Transverse colon (tissue), 4 donors: ENCODE data around the gene CCNL2. TPM values are rescaled to one million over a fixed set of nuclear protein-coding genes. Genes with fewer than 3 reads are reported as not detected.

ENCODE experiments used
- DNase-seq: peaks from one replicate; pipeline ENCODE4 v3.0.0-alpha.2; 2019
- H3K27ac ChIP-seq, 4 donors: fragments of 200-600 bp; sonication (generic); 2 replicates each; pipeline ENCODE4 v1.5.1; 2016 to 2018; ENCODE audit warnings: inconsistent platforms in 4 of 4
- H3K27me3 ChIP-seq: fragments of 200-600 bp; sonication (generic); 2 replicates; pipeline ENCODE4 v1.5.1; 2017; ENCODE audit warnings: inconsistent platforms
- H3K36me3 ChIP-seq, 4 donors: fragments of 200-600 bp; sonication (generic); 2 replicates each; pipeline ENCODE4 v1.5.1; 2017 to 2019; ENCODE audit warnings: inconsistent platforms in 4 of 4
- H3K4me1 ChIP-seq, 4 donors: fragments of 200-600 bp; sonication (generic); 2 replicates each; pipeline ENCODE4 v1.5.1; 2017 to 2020; ENCODE audit warnings: inconsistent platforms in 4 of 4
- H3K4me3 ChIP-seq, 4 donors: fragments of 200-600 bp; sonication (generic); 1 replicate in 1 of 4; 2 replicates in 3 of 4; pipeline versions ENCODE4 v1.5.1 to v1.6.1; 2017 to 2019; ENCODE audit warnings: inconsistent platforms in 4 of 4
- H3K9me3 ChIP-seq, 2 donors: fragments of 200-600 bp; sonication (generic); 2 replicates each; pipeline ENCODE4 v1.5.1; 2017 to 2019; ENCODE audit warnings: inconsistent platforms in 2 of 2
- CTCF ChIP-seq, 5 experiments: fragments of 200-600 bp in 3 of 5; fragments of 450-650 bp in 2 of 5; sonication (generic) in 3 of 5; IDR thresholded peaks; 1 replicate in 2 of 5; 2 replicates in 3 of 5; pipeline ENCODE4 v1.5.1; 2016 to 2017; ENCODE audit warnings: antibody characterized with exemption in 5 of 5, inconsistent platforms in 3 of 5, mild to moderate bottlenecking in 2 of 5, moderate library complexity in 1 of 5
- EP300 ChIP-seq: sonication (generic); formaldehyde crosslinking; IDR thresholded peaks from one replicate; pipeline ENCODE4 v1.6.1; 2017; ENCODE audit warnings: antibody characterized with exemption, low read depth
- POLR2A ChIP-seq: fragments of 450-650 bp; IDR thresholded peaks from one replicate; pipeline ENCODE4 v1.6.1; 2016; ENCODE audit warnings: antibody characterized with exemption, mild to moderate bottlenecking, moderate library complexity
- POLR2AphosphoS5 ChIP-seq, 3 donors: sonication (generic); formaldehyde crosslinking; IDR thresholded peaks; one replicate each; pipeline ENCODE4 v1.6.1; 2016; ENCODE audit warnings: antibody characterized with exemption in 3 of 3
- WGBS, 2 donors: methylation state at CpG; one replicate each; pipeline ENCODE4 v1.1.5; 2018; ENCODE audit warnings: low coverage in 1 of 2; 5-methylcytosine and 5-hydroxymethylcytosine counted together
- in situ Hi-C, 4 donors: fragments of 200-750 bp; cut with MboI; loops; one replicate each; pipeline versions ENCODE4 v1.15.0 to v1.15.1; 2017; ENCODE audit warnings: low sequenced_read_pairs in 3 of 4, low pct_ligation_motif_present in 1 of 4, low pct_unique_long_range_greater_than_20kb in 1 of 4
- intact Hi-C: fragments of 100-400 bp; cut with DNase I; formaldehyde crosslinking; loops from one replicate; pipeline ENCODE4 v1.15.1; 2023; ENCODE audit warnings: low total_unique reads
- total RNA-seq, 4 donors: library from RNA; depleted of rRNA; stranded (reverse); fragments of >200 nt; gene quantifications; one replicate each; pipeline ENCODE4 v1.1.0, GENCODE V29; 2016

The CCNL2 gene
- total RNA-seq, 4 donors from 2014 or later, result 169 to 657 (median 349) TPM

GRCh38 chr1:1347026-1347595 lies 52.0 kb downstream of the CCNL2 start:
- 67% methylated on average over 10 of the region's 10 CpGs; no CpG with 5 or more reads in 1 of the 2 donors for WGBS, 2 donors
- H3K4me1 ChIP-seq, result peaks cover 34 to 49% (median 39%) of the 10 kb centered on the region in 4 donors
- intact Hi-C loops (no loop called here), in situ Hi-C loops (no loop called here)
- H3K27ac ChIP-seq, result peak overlapping the region; percentile 81 to 91 (median 87)
- no peaks in the 10 kb centered on the region for H3K9me3 ChIP-seq
- no peak for TF ChIP-seq CTCF (IDR thresholded peaks at IDR 0.05)
- no peak for TF ChIP-seq POLR2A
- TF ChIP-seq EP300, result no peak
- TF ChIP-seq POLR2AphosphoS5 (IDR thresholded peaks at IDR 0.05), result no peak
- H3K36me3 ChIP-seq, result no peaks in the 10 kb centered on the region
- no peak for DNase-seq
- peak overlapping the region in 3 of 4 donors; percentile 81 to 87 (median 85) for H3K4me3 ChIP-seq
- no peaks in the 10 kb centered on the region for H3K27me3 ChIP-seq

- in situ Hi-C loops (no loop called here), intact Hi-C loops (no loop called here)
- TF ChIP-seq POLR2AphosphoS5 (IDR thresholded peaks at IDR 0.05) (no peak), EP300 (no peak), POLR2A (no peak), CTCF (IDR thresholded peaks at IDR 0.05) (no peak)
- no peaks in the 10 kb centered on the region for H3K27me3 ChIP-seq
- no peaks in the 10 kb centered on the region for H3K9me3 ChIP-seq
- H3K4me1 ChIP-seq, result peaks cover 34 to 45% (median 38%) of the 10 kb centered on the region in 4 donors
- 84% methylated on average over 10 of the region's 10 CpGs; no CpG with 5 or more reads in 1 of the 2 donors for WGBS, 2 donors
- H3K4me3 ChIP-seq, result no peak overlapping the region
- H3K27ac ChIP-seq, result peak overlapping the region in 1 of 4 donors; percentile 81
- H3K36me3 ChIP-seq, result no peaks in the 10 kb centered on the region
- no peak for DNase-seq
Observed at GRCh38 chr1:1346501-1346890, 52.6 kb downstream of the CCNL2 start.

- H3K27ac ChIP-seq, result no peak overlapping the region
- 68 to 80% methylated on average over 2 to 7 of the region's 12 CpGs for WGBS, 2 donors
Observed at GRCh38 chr1:1345860-1346500, 53.2 kb downstream of the CCNL2 start.

More at GRCh38 chr1:1345860-1346500, 53.2 kb downstream of the CCNL2 start:
- TF ChIP-seq EP300 (no peak), POLR2A (no peak), CTCF (IDR thresholded peaks at IDR 0.05) (no peak), POLR2AphosphoS5 (IDR thresholded peaks at IDR 0.05) (no peak)
- H3K27me3 ChIP-seq, result no peaks in the 10 kb centered on the region
- in situ Hi-C loops, result no loop called here
- intact Hi-C loops, result no loop called here
- H3K4me1 ChIP-seq, result peaks cover 34 to 42% (median 37%) of the 10 kb centered on the region in 4 donors
- no peak for DNase-seq
- no peaks in the 10 kb centered on the region for H3K9me3 ChIP-seq
- no peaks in the 10 kb centered on the region for H3K36me3 ChIP-seq
- H3K4me3 ChIP-seq, result no peak overlapping the region
